D341Med (cell line): ENCODE results near the gene TMEM72.

Experiments
- DNase-seq: peaks from one replicate; pipeline ENCODE4 v3.0.0; 2012; ENCODE audit warnings: low spot score

Gene TMEM72

DNA sequence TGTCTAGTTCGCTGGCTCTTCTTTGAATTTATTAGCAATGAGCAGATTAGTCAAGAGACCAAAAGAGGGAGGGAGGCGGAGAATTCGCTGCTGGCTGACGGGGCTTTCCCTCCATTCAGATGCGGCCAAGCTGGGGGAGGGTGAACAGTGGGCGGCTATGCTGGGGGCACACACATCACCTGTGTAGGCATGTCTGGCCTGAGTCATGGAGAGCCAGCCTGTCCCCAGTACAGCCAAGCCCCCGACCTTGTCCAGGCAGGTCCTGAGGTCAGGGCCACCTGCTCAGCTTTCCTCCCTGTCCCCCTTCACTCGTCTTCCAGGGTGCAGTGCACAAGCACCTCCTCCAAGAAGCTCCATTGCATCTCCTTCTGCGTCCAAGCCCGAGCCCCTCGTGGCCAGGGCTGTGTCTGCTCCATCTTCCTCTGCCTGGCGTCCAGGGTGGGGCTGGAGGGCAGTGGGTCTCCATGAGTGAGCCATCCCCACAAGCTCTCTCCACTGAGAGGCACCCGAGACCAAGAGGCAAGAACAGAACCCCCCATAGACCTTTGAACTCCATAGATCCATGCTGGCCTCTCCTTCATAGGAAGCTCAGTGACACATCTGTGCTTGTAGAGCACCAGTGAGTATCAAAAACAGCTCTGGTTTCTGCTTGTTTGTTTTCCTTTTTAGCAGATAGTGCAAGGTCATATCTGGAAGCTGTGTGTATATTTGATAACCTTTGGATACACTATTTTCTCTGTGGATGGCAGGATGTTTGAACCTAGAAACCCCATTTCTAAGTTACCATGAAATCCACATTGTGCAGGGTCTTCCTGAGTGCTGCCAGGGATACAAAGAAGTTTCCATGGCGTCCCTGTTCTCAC is 69.4 kb downstream of the TMEM72 start:
- DNase-seq = no peak

DNA sequence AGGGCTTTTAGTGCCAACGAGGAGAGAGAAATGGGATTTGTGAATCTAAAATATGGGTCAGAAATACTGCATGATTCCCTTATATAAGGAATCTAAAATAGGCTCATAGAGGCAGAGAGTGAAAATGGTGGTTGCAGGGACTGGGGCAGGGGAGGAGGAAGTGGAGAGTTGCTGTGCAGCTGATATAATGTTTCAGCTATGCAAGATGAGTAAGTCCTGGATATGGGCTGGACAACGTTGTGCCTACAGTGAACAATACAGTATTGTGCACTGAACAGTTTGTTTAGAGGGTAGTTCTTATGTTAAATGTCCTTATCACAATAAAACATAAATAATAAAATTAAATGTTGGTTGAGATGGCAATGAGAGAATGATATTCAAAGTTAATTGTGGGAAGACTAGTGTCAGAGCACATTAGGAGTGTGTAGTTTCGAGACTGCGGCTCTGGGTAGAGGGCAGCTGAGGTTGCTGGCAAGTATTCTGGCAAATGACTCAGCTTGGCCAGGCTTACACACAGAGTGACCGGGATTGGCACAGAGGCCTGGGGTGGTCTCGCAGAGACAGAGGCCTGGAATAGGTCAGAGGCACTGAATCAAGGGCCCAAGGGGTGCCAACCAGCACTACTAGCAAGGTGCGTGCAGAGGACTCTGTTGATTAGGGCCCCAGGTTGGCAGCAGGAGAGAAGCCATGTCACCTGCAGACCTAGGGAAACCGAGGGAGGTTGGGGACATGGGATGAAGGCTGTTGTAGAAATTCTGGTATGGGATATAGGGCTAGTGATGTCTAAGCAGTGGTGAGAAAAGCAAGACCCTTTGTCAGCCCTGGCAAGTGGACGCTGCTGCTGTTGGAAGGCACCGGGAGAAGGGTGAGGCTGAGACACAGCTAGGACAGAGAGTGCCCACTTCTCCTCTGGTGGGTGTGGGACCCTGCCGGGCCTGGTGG is 70.3 kb downstream of the TMEM72 start:
- DNase-seq = no peak

DNA sequence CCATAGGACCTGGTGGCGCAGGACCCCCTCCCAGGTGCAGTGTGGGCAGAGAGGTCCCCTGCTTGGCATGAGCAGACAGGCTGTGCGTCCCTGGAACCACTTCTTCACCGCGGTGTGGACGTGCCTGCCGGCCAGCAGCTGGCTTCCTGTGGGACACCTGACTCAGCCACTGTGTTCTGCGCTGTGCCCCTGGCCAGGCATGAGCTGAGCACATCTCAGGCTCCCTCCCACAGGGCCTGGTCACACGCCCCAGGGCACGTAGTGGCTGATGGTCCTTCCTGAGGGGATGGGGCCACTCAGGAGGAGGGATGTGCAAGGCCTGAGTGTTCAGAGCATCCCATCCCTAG is 71.0 kb downstream of the TMEM72 start:
- DNase-seq = no peak

DNA sequence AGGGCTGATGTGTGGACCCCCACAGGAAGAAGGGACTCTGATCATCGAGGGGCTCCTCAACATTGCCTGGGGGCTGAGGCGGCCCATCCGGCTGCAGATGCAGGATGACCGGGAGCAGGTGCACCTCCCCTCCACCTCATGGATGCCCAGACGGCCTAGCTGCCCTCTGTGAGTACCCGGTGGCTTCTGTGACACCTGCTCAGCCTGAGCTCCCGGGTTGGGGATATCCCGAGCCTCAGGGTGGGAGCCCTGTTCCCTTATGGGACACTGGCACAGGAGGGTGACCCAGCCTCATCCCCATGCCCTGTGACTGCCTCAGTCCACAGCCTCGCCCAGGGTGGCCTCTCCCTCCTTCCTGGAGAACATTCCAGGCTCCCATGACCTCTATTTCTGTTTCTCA is 71.4 kb downstream of the TMEM72 start:
- no peak for DNase-seq

DNA sequence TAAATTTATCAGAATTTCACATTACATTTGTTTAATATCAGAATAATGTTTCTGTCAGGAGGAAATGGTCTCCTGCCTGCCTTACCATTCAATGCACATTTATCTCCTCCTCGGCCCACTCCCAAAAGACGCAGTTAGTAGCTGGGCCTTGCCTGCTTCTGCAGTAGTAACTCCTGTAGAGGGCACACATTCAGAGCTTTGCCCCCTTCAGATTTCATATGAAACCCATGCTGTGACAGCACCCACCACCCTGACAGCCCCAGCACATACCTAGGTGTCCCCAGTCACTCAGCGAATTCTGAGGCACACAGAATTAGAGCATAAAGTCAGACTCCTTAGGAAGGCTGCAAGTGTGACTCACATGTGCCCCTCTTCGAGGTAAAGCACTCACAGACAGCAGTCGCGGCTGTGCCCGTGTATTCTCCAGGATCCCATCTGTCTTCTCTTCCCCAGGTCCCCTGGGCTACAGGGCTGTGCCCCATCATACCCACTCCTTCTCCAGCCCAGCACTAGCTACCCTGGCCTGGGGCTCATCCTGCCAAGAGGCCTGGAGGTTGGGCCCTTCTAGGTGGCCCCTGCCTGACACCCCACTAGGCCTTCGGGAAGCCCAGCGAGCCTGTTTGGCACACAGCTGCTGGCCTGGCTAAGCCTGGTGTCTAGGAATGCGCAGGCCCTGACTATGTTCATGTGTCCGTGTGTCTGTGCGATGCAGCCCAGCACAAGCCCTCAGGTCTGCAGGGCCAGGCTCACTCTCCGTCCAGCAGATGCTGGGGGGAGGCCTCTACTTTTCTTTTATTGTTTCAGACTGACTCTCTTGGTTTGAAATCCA is 72.1 kb downstream of the TMEM72 start:
- no peak for DNase-seq

DNA sequence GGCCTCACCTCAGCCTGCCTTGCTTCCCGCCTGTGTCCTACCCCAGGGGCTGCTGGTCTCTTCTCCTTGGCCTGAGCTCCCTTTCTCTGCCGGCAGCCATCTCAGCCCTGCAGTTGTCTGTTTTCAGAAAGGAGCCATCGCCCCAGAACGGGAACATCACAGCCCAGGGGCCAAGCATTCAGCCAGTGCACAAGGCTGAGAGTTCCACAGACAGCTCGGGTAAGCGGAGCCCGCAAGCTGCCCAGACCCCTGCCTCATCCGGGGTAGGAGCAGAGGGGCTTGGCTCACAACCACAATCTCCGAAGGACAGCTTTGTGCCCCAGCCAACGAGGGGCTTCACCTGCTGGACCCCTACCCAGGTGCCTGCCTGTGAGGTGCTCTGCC is 72.8 kb downstream of the TMEM72 start:
- no peak for DNase-seq

DNA sequence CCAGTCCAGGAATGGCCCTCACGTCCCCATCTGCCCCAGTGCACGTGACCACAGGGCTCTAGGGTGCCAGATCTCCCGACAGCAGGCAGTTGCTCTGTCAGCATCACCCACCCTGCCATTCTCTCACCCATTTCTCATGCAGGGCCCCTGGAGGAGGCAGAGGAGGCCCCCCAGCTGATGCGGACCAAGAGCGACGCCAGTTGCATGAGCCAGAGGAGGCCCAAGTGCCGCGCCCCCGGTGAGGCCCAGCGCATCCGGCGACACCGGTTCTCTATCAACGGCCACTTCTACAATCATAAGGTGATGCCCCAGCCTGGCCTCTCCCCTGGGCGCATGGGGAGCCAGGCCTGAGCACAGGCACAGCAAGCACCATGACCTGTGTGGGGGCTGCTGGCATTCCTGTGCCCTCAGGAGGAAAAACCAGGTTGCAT is 73.5 kb downstream of the TMEM72 start:
- DNase-seq = no peak

DNA sequence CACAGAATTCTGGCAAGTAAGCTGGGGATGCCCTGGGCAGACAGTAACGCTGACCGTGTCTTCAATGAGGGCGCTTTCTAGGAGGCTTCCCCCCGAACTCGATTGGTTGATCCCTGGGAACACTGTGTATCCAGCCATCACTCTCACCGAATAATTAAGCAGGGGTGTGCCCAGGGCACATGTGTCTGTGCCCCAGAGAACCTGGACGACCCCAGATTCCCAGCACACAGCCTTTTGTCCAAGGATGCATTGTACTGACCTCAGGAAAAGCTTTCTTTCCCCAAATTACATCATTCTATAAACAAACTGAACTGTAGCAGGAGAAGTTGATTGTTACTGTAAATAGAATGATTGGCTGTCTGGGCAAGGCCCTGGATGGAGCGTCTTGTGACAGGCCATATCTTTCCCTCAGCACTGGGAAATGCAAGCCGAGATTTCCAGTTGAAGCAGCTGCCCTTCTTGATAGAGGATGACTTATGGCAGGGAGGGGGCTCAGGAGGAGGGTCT is 74.1 kb downstream of the TMEM72 start:
- DNase-seq = no peak

DNA sequence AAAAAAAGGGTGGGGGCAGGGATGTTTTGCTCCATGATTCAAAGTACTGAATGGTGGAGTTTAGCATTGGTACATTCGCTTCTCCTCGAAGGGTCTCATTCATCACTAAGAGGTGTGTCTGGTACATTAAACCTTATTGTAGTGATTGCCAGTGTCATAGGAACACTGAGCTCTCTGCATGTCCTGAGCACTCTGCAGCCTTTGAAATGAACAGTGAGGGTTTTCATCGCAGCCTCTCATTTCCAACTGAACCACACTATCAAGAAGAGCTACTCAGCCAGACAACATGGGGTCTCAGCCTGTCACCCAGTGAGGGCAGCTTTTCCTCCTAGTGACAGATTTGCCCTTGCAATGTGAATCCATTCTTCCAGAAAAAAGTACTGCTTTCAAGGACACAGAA is 75.0 kb downstream of the TMEM72 start:
- DNase-seq = no peak
